ENCODE data around the gene MLF1. TPM values are rescaled to one million over a fixed set of nuclear protein-coding genes. Genes with fewer than 3 reads are reported as not detected.

Gene MLF1
- total RNA-seq, 2 donors from 2014 or later, result 126 to 199 TPM

Other genes with a start within 250 kb of the MLF1 start
- gene GFM1, start 73.3 kb downstream of the MLF1 start, total RNA-seq, result 10 to 100 TPM; 41.9 to 50.9 TPM
- 10 to 100 TPM in 1 of 2 donors, 1 to 10 TPM in 1; 5.7 to 15.3 TPM for gene LXN, start 101.5 kb downstream of the MLF1 start, total RNA-seq
- gene RARRES1, start 161.3 kb downstream of the MLF1 start, total RNA-seq, result 100 to 1,000 TPM in 1 of 2 donors, 10 to 100 TPM in 1; 44.8 to 117 TPM
- 10 to 100 TPM; 42.6 to 47.4 TPM for gene MFSD1, start 230.9 kb downstream of the MLF1 start, total RNA-seq

Measured in left cardiac atrium (tissue), 2 donors.